ENCODE measurements around the gene HADHA.
"Not testable (repeated sequence)": the region's sequence is repeated elsewhere in the genome, so short reads cannot be mapped to it uniquely, and the experiment has no call there.

HADHA gene

DNA sequence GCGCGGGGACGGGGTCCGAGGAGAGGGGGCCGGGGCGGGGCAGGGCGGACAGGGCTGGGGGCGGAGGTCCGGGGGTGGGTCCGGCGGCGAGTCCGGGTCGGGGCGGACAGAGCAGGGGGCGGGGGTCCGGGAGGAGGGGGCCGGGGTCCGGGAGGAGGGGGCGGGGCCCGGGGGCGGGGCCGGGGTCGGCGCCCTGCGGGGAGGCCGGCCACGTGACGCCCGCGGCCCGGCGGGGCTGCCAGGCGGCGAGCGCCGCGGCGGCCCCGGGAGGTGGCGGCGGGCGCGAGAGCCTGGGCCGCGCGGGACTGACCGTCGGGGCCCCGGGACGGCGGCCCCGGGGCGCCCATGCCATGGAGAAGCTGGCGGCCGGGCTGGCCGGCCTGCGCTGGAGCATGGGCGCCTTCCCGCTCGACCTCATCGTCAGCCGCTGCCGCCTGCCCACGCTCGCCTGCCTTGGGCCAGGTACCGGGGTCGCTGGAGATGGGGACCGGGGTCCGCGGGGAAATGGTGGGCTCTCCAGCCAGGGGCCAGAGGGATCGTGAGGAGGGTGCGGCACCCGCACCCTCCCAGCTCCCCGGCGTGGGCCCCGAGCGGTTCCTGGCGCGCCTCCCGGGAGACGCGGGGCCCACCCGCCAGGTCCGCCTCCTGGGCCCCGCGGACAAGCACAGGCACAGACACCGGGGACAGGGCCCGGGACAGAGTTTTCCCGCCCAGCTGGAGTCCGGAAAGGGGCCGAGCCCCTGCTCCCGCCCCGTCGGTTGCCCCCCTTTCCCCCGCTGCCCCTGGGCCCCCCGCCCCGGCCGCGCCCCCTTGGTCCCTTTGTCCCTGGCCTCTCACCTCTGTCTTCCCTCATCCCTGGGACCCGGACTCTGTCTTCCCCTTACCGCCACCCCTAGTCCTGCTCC is 71.3 kb downstream of the HADHA start, which contains the start of gene GAREM2:
Gene GAREM2, plus strand, starts transcription at position 218 of the 905 bp plus-strand sequence. Its CDS starts 133 bp downstream, at position 351.
- no peak for DNase-seq

DNA sequence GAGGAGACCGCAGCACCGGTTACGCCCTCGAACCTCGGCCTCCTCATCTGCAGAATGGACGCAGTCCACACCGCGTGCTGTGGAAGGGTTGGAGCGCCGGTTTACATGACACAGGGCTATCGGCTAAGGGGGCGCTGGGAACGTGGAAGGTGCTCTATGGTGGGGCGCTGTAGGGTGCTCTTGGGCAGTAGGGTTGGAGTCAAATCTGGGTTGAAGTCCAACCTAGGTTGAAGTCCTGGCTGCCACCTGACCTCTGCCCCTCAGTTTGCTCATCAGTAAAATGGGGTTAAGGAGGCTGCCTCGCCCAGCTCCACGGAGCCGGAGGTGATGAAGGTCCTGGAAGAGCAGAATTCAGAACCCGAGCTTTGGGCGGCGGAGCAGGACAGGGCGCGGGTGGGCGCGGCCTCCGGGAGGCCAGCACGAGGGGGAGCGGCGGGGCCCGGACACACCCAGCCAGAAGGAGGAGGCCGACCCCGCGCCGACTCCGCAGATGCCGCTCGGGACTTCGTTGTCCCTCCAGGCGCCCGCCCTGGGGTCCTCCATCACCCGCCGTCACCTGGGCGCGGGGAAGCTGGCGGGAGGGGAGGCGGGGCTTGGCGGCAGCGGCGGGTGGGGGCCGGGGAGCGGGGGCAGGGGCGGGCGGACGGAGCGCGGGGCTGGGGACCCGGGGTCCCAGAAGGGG is 72.1 kb downstream of the HADHA start:
- no peak for DNase-seq

DNA sequence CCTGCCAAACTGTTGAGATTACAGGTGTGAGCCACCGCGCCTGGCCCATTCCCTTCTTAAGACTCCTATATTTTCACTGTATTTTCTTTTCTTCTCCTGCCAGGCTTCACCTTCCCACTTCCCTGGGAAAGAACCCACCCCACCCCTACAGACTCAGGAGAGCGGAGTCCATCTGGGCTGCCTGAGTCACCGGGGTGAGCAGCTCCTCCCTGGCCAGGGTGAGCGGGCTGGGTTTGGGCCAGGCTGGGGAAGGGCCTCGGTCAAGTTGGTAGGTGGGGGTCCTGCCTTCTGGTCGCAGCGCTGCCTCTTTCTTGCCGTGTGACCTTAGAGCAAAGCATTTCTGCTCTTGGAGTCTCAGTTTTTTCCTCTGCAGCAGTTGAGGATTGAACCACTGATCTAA is 73.6 kb downstream of the HADHA start:
- DNase-seq: no peak

DNA sequence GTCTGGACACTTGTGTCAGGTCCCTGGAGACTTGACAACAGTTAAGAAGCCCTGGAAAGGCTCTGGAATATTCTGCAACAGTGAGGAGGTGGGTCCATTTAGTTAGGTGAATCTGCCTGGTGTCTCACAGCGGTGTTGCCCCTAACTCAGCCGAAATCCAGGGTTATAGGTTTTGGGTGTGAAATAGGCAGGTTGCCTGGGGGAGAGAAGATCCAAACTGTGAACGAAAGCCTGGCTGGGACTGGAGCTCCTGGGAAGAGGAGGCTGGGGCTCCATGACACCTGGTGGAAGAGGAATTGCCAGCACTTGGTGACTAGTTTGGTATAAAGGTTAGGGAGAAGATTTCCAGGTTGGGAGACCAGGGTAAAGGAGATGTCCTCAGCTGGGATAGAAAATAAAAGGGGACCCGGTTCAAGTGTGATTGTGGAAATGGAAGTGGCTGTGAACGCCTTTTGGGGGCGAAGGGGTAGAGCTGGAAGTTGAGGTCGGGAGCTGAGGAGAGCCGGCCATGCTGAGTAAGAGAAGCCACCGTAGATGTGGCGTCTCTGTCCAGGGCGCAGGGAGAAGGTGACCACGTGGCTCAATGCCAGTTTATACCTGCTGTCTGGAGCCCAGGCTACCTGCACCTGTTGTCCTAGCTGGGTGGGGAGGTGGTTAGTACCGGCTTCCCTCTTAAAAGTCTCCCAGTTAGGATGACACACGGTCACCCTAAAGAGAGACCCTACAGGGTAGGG is 74.6 kb downstream of the HADHA start:
- no peak for DNase-seq

DNA sequence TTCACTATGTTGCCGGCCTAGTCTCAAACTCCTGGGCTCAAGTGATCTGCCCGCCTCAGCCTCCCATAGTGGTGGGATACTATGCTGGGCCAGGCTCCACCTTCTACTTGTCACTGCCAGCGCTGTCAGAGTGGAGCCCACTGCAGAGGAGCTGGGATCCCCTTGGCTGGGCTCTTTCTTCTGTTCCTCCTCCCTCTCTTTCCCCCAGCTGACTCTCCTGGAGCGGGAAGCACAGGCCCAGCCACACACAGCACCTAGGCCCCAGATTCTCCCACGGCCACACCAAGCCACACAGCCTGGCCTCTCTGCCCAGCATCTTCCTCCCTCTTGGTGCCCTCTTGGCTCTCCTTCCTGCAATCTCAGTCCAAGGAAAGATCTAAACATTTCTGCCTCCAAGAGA is 75.2 kb downstream of the HADHA start:
- DNase-seq: no peak

DNA sequence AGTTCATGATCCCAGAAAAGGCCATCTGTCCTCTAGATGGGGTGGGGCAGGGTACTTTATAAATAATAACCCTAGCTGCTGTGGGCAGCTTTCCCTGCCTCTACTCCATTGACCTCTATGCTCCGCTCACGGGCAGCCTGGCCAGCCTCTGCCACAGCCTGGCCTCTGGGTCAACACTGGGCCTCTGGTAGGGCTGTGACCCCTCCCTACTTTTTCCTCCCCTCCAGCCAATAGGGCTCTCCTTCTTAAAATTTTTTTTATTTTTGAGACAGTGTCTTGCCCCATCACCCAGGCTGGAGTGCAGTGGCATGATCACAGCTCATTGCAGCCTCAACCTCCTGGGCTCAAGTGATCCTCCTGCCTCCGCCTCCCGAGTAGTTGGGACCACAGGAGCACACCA is 75.6 kb downstream of the HADHA start:
- DNase-seq: no peak

DNA sequence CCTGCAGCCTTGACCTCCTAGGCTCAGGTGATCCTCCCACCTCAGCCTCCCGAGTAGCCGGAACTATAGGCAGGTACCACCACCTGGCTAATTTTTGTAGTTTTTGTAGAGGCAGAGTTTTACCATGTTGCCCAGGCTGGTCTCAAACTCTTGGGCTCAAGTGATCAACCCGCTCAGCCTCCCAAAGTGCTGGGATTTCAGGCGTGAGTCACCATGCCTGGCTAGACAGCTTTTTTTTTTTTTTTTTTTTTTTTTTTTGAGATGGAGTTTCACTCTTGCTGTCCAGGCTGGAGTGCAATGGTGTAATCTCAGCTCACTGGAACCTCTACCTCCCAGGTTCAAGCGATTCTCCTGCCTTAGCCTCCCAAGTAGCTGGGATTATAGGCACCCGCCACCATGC is 77.9 kb downstream of the HADHA start:
- not testable (repeated sequence) for DNase-seq

DNA sequence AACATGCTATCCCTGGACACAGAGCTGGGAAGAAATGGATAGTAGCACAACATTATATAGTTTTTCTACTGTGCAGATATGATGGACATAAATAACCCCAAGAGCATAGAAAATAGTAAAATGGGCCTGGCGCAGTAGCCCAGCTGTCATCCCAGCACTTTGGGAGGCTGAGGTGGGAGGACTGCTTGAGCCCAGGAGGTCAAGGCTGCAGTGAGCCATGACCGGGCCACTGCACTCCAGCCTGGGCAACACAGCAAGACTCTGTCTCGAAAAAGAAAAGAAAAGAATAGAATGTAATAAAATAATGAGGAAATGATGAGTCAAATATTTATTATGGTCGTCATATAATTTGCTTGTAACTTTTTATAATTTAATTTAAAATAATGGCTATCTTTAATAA is 79.0 kb downstream of the HADHA start:
- no peak for DNase-seq

DNA sequence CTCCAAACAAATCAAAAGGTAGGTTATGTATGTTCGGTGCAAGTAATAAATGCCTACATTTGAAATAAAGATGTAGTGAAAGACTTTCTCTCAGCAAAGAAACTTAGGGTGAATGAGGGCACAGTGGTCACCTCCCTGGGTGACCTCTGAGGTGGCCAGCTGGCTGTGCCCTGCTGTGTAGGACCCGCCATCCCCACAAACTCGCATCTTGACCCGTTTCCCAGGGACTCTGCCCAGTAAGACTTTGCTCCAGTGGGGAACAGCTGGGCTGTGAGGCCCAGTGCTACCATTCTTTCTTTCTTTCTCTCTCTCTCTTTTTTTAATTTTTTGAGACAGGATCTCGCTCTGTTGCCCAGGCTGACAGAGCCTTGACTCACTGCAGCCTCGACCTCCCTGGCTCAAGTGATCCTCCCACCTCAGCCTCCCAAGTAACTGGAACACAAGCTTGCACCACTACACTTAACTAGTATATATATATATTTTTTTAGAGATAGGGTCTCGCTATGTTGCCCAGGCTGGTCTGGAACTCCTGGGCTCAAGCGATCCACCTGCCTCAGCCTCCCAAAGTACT is 79.7 kb downstream of the HADHA start:
- DNase-seq: no peak

DNA sequence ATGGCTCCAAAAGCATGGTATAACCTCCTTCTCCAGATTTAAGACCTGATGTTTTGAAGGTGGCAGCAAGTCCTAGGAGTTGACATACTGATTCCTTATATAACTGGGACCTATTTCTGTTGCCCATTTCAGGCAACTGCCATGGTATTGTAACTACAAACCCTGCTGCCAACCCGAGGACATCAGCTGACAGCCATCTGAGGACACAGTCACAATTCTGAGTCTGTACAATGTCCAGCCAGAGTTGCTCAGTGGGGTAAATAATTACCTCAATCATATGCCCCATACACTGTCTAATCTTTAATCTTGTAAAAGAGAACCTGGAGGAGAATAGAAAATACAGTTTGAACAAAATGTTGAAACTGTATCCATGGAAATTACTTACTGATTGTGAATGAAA is 80.2 kb downstream of the HADHA start:
- DNase-seq: no peak

DNA sequence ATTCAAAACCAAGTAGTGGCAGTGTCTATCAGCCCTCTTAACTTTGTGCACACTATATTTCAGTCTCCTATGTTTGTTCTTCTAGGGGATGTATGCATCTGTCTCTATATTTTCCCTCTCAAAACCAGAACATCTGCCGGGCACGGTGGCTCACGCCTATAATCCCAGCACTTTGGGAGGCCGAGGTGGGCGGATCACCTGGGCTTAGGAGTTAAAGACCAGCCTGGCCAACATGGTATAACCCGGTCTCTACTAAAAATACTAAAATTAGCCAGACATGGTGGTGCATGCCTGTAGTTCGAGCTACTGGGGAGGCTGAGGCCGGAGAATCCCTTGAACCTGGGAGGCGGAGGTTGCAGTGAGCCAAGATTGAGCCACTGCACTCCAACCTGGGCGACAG is 81.5 kb downstream of the HADHA start:
- DNase-seq: no peak

DNA sequence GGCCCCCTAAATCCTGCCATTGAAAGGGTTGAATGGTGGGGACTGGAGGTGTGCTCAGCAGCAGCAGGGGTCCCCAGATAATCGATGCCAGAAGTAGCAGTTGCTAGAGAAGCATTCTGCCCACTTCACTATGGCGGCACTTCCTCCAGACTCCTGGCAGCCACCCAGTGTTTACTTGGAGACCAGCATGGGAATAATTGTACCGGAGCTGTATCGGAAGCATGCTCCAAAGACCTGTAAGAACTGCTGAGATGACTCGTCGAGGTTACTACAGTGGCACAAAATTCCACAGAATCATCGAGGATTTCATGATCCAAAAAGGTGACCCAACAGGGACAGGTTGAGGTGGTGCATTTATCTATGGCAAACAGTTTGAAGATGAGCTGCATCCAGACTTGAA is 82.5 kb downstream of the HADHA start:
- DNase-seq: no peak

DNA sequence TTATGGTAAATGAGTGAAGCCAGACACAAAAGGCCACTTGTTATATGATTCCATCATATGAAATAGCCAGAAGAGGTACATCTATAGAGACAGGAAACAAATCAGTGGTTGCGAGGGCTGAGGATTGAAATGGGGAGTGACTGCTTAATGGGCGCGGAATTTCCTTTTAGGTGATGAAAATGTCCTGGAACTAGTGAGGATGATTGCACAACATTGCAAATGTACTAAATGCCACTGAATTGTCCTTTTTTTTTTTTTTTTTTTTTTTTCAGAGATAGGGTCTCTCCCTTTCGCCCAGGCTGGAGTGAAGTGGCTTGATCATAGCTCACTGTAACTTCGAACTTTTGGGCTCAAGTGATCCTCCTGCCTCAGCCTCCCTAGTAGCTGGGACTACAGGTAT is 86.9 kb downstream of the HADHA start:
- no peak for DNase-seq

DNA sequence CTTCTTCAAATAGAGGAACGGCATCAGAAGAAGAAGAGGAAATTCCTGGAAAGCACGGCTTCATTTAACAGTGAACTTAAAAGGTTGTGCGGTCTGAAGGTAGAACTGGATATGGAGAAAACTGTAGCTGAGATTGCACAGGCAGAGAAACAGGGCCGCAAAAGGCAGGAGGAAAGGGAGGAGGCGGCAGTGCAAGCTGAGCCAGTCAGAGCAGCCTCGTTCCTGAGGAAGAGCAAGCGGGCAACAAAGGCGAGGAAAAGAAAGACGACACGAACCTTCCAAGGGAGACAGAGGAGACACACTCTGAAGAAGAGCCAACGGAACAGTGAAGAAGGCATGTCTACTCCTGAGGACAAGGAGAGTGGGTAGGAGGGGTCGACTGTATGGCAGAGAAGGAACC is 94.2 kb downstream of the HADHA start:
- DNase-seq: no peak

DNA sequence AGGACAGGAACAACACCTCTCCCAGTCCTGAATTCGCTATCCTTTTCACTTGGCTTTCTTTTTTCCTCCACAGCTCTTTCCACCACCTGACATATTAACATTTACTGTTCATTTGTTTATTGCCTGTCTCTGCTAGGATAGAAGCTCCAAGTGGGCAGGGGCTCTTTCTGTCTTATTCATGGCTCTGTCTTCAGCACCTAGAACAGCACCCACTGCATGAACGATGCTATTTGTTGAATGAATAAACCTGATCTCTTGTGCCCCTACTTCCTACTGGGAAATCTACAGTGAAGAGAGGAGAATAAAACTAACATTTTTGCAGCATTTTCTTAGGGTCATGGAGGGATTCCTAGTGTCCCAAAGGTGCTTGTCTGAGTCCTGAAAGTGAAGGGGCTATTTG is 95.9 kb downstream of the HADHA start:
- DNase-seq: no peak

DNA sequence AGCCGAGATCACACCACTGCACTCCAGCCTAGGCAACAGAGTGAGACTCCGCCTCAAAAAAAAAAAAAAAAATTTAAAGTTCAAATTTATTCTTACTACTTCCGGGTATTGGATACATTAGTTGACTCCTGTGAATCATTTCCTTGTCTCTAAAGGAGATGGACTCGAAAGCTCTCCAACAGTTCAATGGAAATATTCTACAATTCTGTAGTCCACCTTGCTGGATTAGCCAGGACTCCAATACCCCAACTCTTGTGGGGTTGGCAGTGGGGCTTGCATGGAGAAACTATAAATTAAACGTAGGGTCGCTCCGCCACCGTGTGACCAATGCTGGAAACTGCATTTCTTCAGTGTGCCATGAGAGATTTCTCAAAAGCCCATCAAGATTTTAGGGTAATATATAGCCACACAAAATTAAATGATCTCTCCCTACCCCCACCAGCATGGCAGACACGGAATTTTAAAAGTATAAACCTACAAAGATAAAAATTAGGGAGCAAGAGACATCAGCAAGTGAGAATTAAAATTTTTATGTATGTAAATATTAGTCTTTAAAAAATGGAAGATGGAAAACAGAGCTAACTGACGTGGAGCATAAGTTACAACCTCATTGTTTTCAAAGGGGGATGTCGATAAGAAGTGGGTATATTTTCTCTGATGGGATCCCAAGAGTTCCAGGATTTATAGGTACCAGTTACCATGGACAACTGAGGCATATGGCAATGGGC is 99.3 kb downstream of the HADHA start:
- peak; percentile 21 for DNase-seq

DNA sequence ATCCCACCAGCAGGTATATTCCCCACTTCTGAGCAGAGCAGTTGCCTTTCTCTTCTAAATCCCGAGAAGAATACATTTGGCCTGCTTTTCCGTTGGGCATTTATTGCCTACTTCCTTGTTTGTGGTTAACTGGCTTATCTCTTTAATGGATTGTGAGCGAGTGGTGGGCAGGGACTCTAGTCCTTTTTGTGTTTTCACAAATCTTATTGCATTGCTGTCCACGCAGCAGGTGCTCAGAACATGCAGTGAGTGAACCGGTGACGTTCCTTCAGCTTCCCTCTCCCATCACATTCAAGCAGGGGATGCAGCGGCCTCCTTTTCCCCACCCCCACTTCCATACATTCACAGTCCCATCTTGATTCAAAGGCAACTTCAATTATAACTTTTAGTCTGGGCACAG is 100.4 kb downstream of the HADHA start:
- DNase-seq: no peak

DNA sequence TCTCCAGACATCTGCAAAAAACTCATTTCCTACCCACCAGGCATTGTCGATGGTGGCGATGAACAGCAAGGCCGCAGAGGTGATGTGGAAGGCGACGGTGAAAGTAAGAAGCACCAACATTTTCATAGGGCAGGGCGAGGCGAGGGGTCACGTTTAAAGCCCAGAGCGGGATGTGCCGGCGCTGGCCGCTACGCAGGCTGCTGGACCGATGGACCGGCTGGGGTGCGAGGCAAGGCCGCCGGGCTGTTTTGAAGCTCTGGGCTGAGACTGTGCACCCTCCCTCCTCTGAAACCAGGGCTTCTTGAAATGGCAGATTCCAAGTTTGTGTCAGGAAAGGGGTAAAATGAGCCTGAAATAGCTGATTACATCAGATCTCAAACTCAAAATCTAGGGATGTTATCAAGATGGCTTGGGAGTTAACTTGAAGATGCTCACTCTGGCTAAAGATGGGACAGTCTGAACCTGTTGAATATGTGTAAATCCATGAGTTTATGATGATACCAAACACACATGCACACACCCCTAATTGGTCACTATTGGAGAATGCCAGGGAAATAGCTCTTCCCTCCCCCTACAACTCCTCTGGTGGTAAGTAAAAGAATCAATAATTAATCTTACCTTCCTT is 103.2 kb downstream of the HADHA start:
- no peak for DNase-seq
